ENCODE results near the gene VPS37B. TPM values are rescaled to one million over a fixed set of nuclear protein-coding genes. Genes with fewer than 3 reads are reported as not detected.
"Not testable (repeated sequence)": the region's sequence is repeated elsewhere in the genome, so short reads cannot be mapped to it uniquely, and the experiment has no call there.

VPS37B gene
- total RNA-seq, 1 experiment from 2014 or later, result 12.3 TPM

- H3K4me1 Mint-ChIP-seq, result peaks cover 0 to 14% of the 10 kb centered on the region in 2 experiments; a peak in 2 of 4 replicates
- no peak overlapping the region for H3K14ac ChIP-seq (ENCODE audit: insufficient read depth, low read length)
- no peak overlapping the region for H3K4ac ChIP-seq (ENCODE audit: low read depth, low read length)
- no peak overlapping the region for H2AK5ac ChIP-seq (ENCODE audit: insufficient read length, low read length)
- no peak overlapping the region for H2BK12ac ChIP-seq (ENCODE audit: insufficient read length, low read depth, low read length)
- H3T11ph ChIP-seq (ENCODE audit: low read length), result no peak overlapping the region
- no peak overlapping the region for H2BK20ac ChIP-seq (ENCODE audit: low read depth, low read length, poor library complexity, severe bottlenecking)
- H3K27me3 ChIP-seq (ENCODE audit: insufficient read depth, low read length), result no peaks in the 10 kb centered on the region
- no peak overlapping the region for H3K23ac ChIP-seq (ENCODE audit: insufficient read length, low read depth, low read length)
- H2BK15ac ChIP-seq (ENCODE audit: low read depth, low read length), result no peak overlapping the region
- H3K56ac ChIP-seq (ENCODE audit: insufficient read length, low read depth, low read length), result no peak overlapping the region
- H3K27ac ChIP-seq (ENCODE audit: insufficient read length, low read depth, low read length), result no peak overlapping the region
- no peaks in the 10 kb centered on the region for H3K9me3 ChIP-seq (ENCODE audit: control insufficient read depth, low read depth, low read length)
- no peaks in the 10 kb centered on the region for H3K79me2 ChIP-seq (ENCODE audit: insufficient read depth, low read length)
- H4K5ac ChIP-seq (ENCODE audit: insufficient read length, low read depth, low read length), result no peak overlapping the region
- H3K27me3 Mint-ChIP-seq (ENCODE audit: low read depth), result peaks cover 53% of the 10 kb centered on the region
- H4K20me1 ChIP-seq (ENCODE audit: control insufficient read depth, insufficient read depth, insufficient read length), result no peaks in the 10 kb centered on the region
- H2BK5ac ChIP-seq (ENCODE audit: insufficient read length, low read length), result no peak overlapping the region
- no peak overlapping the region for H4K8ac ChIP-seq (replicated peaks; ENCODE audit: insufficient read length, low read depth, low read length)
- H3K4me2 ChIP-seq (ENCODE audit: insufficient read depth, insufficient read length, low read length), result no peak overlapping the region
- H4K91ac ChIP-seq (ENCODE audit: insufficient read length, low read depth, low read length), result no peak overlapping the region
- no peak overlapping the region for H3K4me3 Mint-ChIP-seq
- no peak overlapping the region for H3K9ac ChIP-seq (ENCODE audit: extremely low read depth, insufficient read length, low read length)
- no peak for TF ChIP-seq CTCF (conservative IDR thresholded peaks at IDR 0.05)
- no peak overlapping the region for H3K18ac ChIP-seq (ENCODE audit: insufficient read length, low read depth, low read length)
- WGBS (ENCODE audit: extremely low coverage, insufficient read length, low lambda C conversion rate), result no CpG with 5 or more reads among the region's 2 CpGs
- no peak for DNase-seq
- no peaks in the 10 kb centered on the region for H3K23me2 ChIP-seq (ENCODE audit: insufficient read length, low read depth, low read length, poor library complexity, severe bottlenecking)
- no peaks in the 10 kb centered on the region for H3K4me1 ChIP-seq (ENCODE audit: insufficient read depth, low read length)
- H3K27ac Mint-ChIP-seq, result no peak overlapping the region
- no peaks in the 10 kb centered on the region for H3K9me3 Mint-ChIP-seq
- H2BK120ac ChIP-seq (ENCODE audit: low read depth, low read length, poor library complexity, severe bottlenecking), result no peak overlapping the region
- H2AFZ ChIP-seq (ENCODE audit: low read length), result no peak overlapping the region
- H3K79me1 ChIP-seq (ENCODE audit: insufficient read depth, low read depth, low read length, poor library complexity, severe bottlenecking), result no peaks in the 10 kb centered on the region
- H3K36me3 Mint-ChIP-seq (ENCODE audit: insufficient read depth in 1 of 3, low read depth in 3 of 3), result no peaks in the 10 kb centered on the region
These were observed 46.7 kb upstream of the VPS37B start for GRCh38 chr12:122942637-122943036.

- H3K27ac ChIP-seq (ENCODE audit: insufficient read length, low read depth, low read length); H3K4me2 ChIP-seq (ENCODE audit: insufficient read depth, insufficient read length, low read length); H3K79me1 ChIP-seq (ENCODE audit: insufficient read depth, low read depth, low read length, poor library complexity, severe bottlenecking); H3K79me2 ChIP-seq (ENCODE audit: insufficient read depth, low read length); H3K14ac ChIP-seq (ENCODE audit: insufficient read depth, low read length); H3K4me1 Mint-ChIP-seq; H3K9me3 Mint-ChIP-seq; H3K4me3 Mint-ChIP-seq; H4K20me1 ChIP-seq (ENCODE audit: control insufficient read depth, insufficient read depth, insufficient read length); H4K8ac ChIP-seq (replicated peaks; ENCODE audit: insufficient read length, low read depth, low read length); H4K5ac ChIP-seq (ENCODE audit: insufficient read length, low read depth, low read length); H2AK5ac ChIP-seq (ENCODE audit: insufficient read length, low read length); H3T11ph ChIP-seq (ENCODE audit: low read length); H4K91ac ChIP-seq (ENCODE audit: insufficient read length, low read depth, low read length); DNase-seq; H3K9me3 ChIP-seq (ENCODE audit: control insufficient read depth, low read depth, low read length); H3K18ac ChIP-seq (ENCODE audit: insufficient read length, low read depth, low read length); H2BK5ac ChIP-seq (ENCODE audit: insufficient read length, low read length); H2AFZ ChIP-seq (ENCODE audit: low read length); H2BK15ac ChIP-seq (ENCODE audit: low read depth, low read length); H2BK120ac ChIP-seq (ENCODE audit: low read depth, low read length, poor library complexity, severe bottlenecking); H2BK20ac ChIP-seq (ENCODE audit: low read depth, low read length, poor library complexity, severe bottlenecking); H2BK12ac ChIP-seq (ENCODE audit: insufficient read length, low read depth, low read length); H3K36me3 Mint-ChIP-seq (ENCODE audit: insufficient read depth in 1 of 3, low read depth in 3 of 3); H3K27me3 ChIP-seq (ENCODE audit: insufficient read depth, low read length); H3K4me1 ChIP-seq (ENCODE audit: insufficient read depth, low read length); H3K27ac Mint-ChIP-seq; H3K56ac ChIP-seq (ENCODE audit: insufficient read length, low read depth, low read length); H3K4ac ChIP-seq (ENCODE audit: low read depth, low read length); H3K9ac ChIP-seq (ENCODE audit: extremely low read depth, insufficient read length, low read length); H3K23ac ChIP-seq (ENCODE audit: insufficient read length, low read depth, low read length); H3K23me2 ChIP-seq (ENCODE audit: insufficient read length, low read depth, low read length, poor library complexity, severe bottlenecking): not testable (repeated sequence)
- peaks cover 45% of the 10 kb centered on the region for H3K27me3 Mint-ChIP-seq (ENCODE audit: low read depth)
- WGBS (ENCODE audit: extremely low coverage, insufficient read length, low lambda C conversion rate), result no CpG with 5 or more reads among the region's 5 CpGs
These were observed 45.4 kb upstream of the VPS37B start for GRCh38 chr12:122941351-122941750.
